ENCODE results near the gene MYO10.
"Not testable (repeated sequence)": the region's sequence is repeated elsewhere in the genome, so short reads cannot be mapped to it uniquely, and the experiment has no call there.

The MYO10 gene

DNA sequence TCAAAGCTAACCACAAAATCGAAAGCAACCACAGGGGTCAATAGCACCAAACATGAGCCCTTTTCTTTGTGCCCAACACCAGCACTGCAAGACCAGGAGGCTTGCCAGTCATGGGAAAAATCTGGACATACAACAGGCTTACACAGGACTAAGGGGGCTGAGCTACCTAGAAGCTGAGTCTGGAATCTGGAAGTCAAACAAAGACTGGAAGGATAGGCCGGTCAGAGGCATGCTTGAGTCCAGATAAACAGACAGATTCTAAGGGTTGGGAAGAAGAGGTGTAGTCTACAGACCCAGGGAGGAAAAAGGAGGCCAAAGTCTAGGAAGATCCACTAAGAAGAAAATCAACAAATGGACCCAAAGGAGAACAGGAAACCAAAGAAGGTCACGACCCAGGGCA is 73.3 kb downstream of the MYO10 start:
- DNase-seq (ENCODE audit: low spot score) = no peak

- no peak for DNase-seq (ENCODE audit: low spot score)
Measured at GRCh38 chr5:16859346-16859745, 76.7 kb downstream of the MYO10 start.

- DNase-seq (ENCODE audit: low spot score) = no peak
Measured at GRCh38 chr5:16858151-16858550, 77.9 kb downstream of the MYO10 start.

- DNase-seq (ENCODE audit: low spot score) = no peak
Measured at GRCh38 chr5:16857635-16858034, 78.5 kb downstream of the MYO10 start.

DNA sequence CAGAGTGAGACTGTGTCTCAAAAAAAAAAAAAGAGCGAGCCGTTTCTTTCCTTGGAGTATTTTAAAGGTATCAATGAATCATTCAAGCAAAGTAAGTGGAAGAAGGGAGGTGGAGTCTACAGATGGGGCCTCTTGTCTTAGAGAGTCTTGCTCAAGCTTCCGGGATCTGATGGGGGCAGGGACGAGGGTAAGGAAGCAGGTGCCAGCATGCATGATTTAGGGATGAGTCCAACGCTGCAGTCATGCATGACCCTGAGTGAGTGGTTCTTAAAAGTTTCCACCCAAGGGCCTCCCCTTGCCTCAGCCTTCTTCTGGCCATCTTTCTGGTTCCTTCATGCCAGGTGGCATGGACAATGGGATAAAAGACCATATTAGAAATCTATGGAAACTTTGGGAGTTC is 79.6 kb downstream of the MYO10 start:
- no peak for DNase-seq (ENCODE audit: low spot score)

- no peak for DNase-seq (ENCODE audit: low spot score)
Measured at GRCh38 chr5:16855898-16856297, 80.2 kb downstream of the MYO10 start.

- DNase-seq (ENCODE audit: low spot score) = peak; percentile 21
Measured at GRCh38 chr5:16855485-16855884, 80.6 kb downstream of the MYO10 start.

DNA sequence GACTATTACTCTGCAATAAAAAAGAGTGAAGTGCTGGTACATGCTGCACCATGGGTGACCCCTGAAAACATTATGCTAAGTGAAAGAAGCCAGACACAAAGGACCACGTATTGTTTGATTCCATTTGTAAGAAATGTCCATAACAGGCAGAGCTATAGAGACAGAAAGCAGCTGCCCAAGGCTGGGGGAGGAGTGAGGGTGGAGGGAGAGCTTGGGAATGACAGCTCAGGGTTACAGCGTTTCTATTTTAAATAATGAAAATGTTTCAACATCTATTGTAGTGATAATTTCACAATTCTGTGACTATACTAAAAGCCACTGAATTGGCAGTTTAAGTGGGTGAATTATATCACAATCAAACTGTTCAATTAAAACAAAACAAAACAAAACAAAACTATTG is 81.7 kb downstream of the MYO10 start:
- no peak for DNase-seq (ENCODE audit: low spot score)

DNA sequence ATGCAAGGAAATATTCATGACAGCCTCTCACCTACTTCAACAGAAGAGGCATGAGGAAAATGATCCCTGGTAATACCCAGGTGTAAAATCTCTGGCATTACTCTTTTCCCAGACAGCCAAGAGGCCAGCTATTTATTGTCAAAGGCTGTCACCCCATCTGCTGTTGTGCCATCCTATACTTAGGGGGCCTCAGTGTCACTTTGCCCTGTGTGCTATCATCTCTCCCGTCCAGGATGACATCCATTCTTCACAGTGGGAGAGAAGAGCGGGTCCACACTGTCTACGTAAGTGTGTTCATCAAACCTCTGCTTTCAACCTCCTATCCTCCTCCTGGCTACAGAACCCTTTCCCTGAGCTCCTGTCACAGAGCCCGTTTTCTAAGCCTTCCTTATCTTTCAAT is 82.6 kb downstream of the MYO10 start:
- no peak for DNase-seq (ENCODE audit: low spot score)

GRCh38 chr5:16852251-16853005 is 83.7 kb downstream of the MYO10 start:
- no peak for DNase-seq (ENCODE audit: low spot score)

- peak; percentile 10 for DNase-seq (ENCODE audit: low spot score)
Measured at GRCh38 chr5:16849775-16850174, 86.3 kb downstream of the MYO10 start.

DNA sequence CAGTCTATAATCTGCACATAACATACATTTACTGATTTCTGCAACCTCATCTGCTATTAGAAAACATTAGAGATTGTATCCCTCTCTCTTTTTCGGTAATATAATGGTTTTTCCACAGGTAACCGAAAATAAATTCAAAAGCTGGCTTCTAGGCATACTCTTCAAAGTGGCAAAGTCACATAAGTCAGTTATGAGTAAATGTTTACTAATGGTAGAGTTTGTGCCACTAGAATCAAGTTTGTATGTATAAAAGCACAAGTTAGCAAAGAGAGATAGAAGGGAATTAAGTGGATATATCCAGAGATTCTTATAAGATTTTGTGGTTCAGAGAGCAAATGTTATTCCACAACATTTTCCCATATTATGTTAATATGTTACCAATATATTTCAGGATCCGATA is 86.9 kb downstream of the MYO10 start:
- DNase-seq (ENCODE audit: low spot score) = no peak

DNA sequence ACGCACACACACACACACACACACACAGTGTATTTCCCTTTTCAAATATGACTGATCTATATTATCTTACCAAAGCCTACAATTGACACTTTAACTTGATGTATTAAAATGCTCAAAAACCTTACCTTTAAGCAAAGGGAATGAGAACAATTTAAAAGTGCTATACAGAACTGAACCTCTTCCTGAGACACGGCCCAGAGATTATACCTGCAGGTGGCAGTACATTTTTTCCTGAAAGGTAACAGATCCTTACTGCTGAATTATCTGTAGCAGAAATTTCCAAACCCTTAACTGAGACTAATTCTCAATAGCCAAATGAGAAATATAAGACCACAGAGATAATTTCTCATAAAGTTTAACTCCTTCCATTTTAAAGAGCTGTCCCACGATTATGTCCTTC is 91.1 kb downstream of the MYO10 start:
- DNase-seq (ENCODE audit: low spot score) = no peak

- no peak for DNase-seq (ENCODE audit: low spot score)
Measured at GRCh38 chr5:16842896-16843295, 93.2 kb downstream of the MYO10 start.

GRCh38 chr5:16841416-16841815 is 94.7 kb downstream of the MYO10 start:
- no peak for DNase-seq (ENCODE audit: low spot score)

- no peak for DNase-seq (ENCODE audit: low spot score)
Measured at GRCh38 chr5:16837305-16837704, 98.8 kb downstream of the MYO10 start.

DNA sequence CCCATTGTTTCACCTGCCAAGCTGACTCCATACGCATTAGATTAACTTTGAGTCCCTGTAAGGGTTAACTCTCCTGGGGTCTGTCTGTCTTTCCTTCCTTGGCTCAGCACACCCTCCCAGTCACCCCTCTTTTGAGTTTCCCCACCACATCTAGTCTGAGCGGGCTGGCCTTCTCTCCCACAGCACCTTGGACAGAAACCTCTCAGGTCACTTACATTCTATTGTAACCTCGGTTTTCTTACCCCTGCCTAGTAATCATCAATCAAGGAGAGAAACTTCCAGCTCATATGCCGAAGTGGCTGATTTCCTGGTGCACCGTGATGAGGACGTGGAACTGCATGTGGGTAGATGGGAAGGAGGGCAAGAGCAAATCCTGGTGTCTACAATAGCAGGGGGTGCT is 102.1 kb downstream of the MYO10 start:
- DNase-seq (ENCODE audit: low spot score) = no peak

- DNase-seq (ENCODE audit: low spot score) = not testable (repeated sequence)
Measured at GRCh38 chr5:16831326-16831725, 104.8 kb downstream of the MYO10 start.

- no peak for DNase-seq (ENCODE audit: low spot score)
Measured at GRCh38 chr5:16827755-16828154, 108.3 kb downstream of the MYO10 start.

DNA sequence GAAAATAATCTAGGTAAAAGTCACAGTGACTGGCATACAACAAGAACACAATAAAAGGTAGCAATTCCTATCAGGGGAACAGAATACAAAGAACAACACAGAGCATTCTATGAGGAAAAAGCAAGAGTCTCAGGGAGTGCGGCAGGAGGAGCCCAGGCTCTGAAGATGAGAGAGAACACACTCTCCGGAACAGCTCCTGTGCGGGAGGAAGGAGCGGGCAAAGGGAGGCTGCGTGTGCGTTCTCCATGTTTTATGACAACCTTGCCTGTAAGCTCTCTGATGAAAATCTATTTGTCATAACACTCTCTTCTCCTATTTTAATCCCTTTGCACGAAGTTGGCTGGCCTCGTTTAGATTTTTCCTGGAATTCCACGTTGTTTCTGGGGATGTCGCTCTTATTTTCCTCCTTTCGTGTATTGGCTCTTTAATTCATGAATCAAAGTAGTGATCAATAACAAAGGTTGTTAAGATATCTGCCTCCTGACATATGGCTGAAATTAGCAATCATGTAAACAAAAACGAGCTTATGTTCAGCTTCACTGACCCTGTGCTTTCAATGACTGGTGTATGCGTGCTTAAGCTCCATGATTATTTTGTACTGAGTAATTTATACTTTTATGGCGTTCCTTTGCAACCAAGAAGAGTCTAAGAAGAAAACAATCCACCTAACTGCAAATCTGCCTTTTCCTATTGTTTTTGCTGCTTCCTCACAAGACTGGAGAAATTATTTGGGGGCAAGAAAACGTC is 109.5 kb downstream of the MYO10 start:
- no peak for DNase-seq (ENCODE audit: low spot score)

DNA sequence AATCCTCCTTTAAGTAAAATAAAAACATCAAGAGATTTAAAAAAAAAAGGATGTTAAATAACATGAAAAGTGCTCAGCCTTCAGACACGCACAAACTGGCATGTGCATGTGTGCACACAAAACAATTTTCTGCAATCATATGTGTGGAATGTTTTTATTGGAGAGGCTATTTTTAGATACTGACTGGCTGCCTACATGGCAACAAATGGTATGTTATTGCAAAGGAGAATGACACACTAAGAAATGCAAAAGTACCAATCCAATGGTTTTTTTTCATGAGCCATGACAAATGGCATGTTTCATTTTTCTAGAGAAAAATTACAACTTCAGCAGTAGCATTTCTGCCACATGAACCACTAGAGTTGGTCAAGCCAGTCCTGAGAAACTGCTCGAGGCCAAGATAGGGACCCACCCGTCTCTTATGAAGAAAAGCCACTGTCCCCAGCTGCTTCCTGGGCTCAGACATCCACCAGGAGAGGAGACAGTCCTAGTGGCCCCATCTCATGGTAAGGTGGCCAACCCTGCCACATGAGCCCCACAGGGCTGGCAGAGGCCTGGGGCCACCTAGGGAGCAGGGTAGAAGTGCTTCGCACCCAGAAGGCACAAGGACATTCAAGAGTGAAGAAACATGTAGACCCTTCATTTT is 116.4 kb downstream of the MYO10 start:
- no peak for DNase-seq (ENCODE audit: low spot score)

DNA sequence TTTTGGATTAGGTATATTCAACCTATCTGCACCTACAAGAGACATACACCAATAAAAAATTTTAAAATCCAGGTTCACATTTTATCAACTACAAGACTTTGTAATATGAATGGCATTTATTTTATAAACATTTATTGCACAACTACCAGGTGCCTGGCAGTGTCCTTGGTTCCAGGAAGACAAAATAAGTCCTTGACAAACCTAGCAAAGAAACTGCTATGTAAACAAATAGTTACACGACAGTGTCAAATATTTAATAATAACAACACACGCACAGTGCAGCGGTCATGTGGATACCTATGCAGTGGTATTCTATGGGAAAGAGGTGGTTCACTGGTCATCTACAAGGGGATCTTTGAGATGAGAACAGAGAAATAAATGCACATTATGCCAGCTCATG is 120.7 kb downstream of the MYO10 start:
- DNase-seq (ENCODE audit: low spot score) = no peak

GRCh38 chr5:16812911-16813310 is 123.2 kb downstream of the MYO10 start:
- no peak for DNase-seq (ENCODE audit: low spot score)
